PFSK-1 (cell line): ENCODE measurements around the gene INPP5J.

ENCODE experiments used
- FOXP2 ChIP-seq: optimal IDR thresholded peaks from 2 replicates; pipeline ENCODE3; 2011; ENCODE audit warnings: borderline replicate concordance, control low read depth, inconsistent platforms; ENCODE audit not compliant: insufficient read depth; ENCODE audit errors: extremely low read length, extremely low read depth
- POLR2AphosphoS5 ChIP-seq: IDR thresholded peaks from 2 replicates; pipeline ENCODE4 v1.6.1; 2012; ENCODE audit warnings: low read depth, mild to moderate bottlenecking, control low read depth, low read length, moderate library complexity
- REST ChIP-seq, 2 experiments: IDR thresholded peaks; 2 replicates each; pipeline versions ENCODE4 v1.6.1 to v1.8.0; 2011 to 2012; ENCODE audit warnings: low read depth in 2 of 2, low read length in 2 of 2, control low read depth in 1 of 2, inconsistent platforms in 1 of 2, mild to moderate bottlenecking in 1 of 2, moderate library complexity in 1 of 2; ENCODE audit not compliant: insufficient read depth in 1 of 2
- SIN3A ChIP-seq: IDR thresholded peaks from 2 replicates; pipeline ENCODE4 v1.6.1; 2012; ENCODE audit warnings: mild to moderate bottlenecking, low read length, moderate library complexity, borderline replicate concordance; ENCODE audit not compliant: insufficient read depth
- TAF1 ChIP-seq: IDR thresholded peaks from 2 replicates; pipeline ENCODE4 v1.6.1; 2012; ENCODE audit warnings: low read length, control low read depth, borderline replicate concordance; ENCODE audit not compliant: insufficient read depth

The INPP5J gene

GRCh38 chr22:31170971-31171370, 48.2 kb downstream of the INPP5J start:
- no peak for TF ChIP-seq POLR2AphosphoS5
- TF ChIP-seq FOXP2 = no peak
- TF ChIP-seq REST (IDR thresholded peaks at IDR 0.05; ENCODE audit: insufficient read depth in 1 of 2, low read depth in 2 of 2, low read length in 2 of 2) = no peak
- no peak for TF ChIP-seq TAF1
- no peak for TF ChIP-seq SIN3A

- TF ChIP-seq POLR2AphosphoS5 (no peak), SIN3A (no peak), FOXP2 (no peak), TAF1 (no peak), REST (IDR thresholded peaks at IDR 0.05; ENCODE audit: insufficient read depth in 1 of 2, low read depth in 2 of 2, low read length in 2 of 2) (no peak)
These were observed 50.8 kb downstream of the INPP5J start for GRCh38 chr22:31173386-31174145.

GRCh38 chr22:31176923-31177322, 54.2 kb downstream of the INPP5J start:
- TF ChIP-seq POLR2AphosphoS5 (no peak), TAF1 (no peak), FOXP2 (no peak), SIN3A (no peak), REST (IDR thresholded peaks at IDR 0.05; ENCODE audit: insufficient read depth in 1 of 2, low read depth in 2 of 2, low read length in 2 of 2) (no peak)

GRCh38 chr22:31177420-31178162, 54.8 kb downstream of the INPP5J start:
- TF ChIP-seq POLR2AphosphoS5 (no peak), FOXP2 (no peak), REST (IDR thresholded peaks at IDR 0.05; ENCODE audit: insufficient read depth in 1 of 2, low read depth in 2 of 2, low read length in 2 of 2) (no peak), TAF1 (no peak), SIN3A (no peak)
